ENCODE measurements around the gene CYP4F2.
"Not testable (repeated sequence)": the region's sequence is repeated elsewhere in the genome, so short reads cannot be mapped to it uniquely, and the experiment has no call there.

CYP4F2 gene

DNA sequence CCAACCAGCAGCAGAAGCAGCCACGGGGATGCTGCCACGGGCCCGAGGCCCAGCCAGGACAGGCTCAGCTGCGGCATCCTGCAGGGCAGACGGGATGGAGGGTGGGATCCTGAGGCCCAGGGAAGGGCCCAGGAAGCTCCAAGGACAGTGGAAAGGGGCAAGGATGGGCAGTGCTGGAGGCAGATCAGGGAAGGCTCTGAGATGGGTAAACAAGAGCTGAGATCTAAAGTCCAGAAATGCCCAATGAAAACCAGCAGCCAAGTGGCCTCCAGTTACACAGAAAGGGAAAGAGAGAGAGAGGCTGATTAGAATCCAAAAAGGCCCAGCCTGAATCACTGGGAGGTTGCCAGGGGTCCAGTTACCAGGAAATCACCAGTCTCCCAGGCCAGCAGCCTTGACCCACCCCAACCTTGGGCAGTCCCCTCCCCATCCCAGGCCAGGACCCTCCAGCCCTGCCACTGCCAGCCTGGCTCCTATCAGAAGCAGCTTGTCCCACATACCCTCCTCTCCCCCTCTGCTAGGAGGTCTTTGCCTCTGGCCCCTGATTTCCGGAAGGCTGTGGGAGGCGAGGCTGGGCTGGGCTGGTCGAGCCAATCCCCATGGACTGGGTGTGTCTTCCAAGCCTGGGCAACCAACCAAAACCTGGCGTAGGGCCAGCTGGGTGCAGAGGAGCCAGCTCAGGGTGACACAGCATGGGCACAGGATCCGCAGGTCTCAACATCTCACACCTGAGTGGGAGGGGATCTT lies 36.6 kb upstream of the CYP4F2 start, which contains the start of gene CYP4F11:
TSS of gene CYP4F11 (minus strand) at position 198 of the 747 bp plus-strand sequence. CDS start at position 77, 121 bp downstream.
- Histone ChIP-seq H3K4me3 (ENCODE audit: low read depth in 1 of 2, low read length in 2 of 2) (no peak within 1 kb of the TSS), H3K27me3 (ENCODE audit: insufficient read depth, low read length, poor library complexity) (no peaks in the 10 kb centered on the region), H3K36me3 (ENCODE audit: insufficient read depth, low read length) (no peaks in the 10 kb centered on the region), H3K79me2 (ENCODE audit: insufficient read depth, low read length) (no peaks in the 10 kb centered on the region), H3K4me2 (ENCODE audit: insufficient read depth, low read length) (no peak within 1 kb of the TSS), H2AFZ (ENCODE audit: low read depth, low read length) (no peak within 1 kb of the TSS), H3K27ac (ENCODE audit: low read length) (no peak within 1 kb of the TSS), H3K4me1 (ENCODE audit: insufficient read depth, low read length) (no peaks in the 10 kb centered on the region), H3K9me3 (ENCODE audit: insufficient read depth, low read length, severe bottlenecking) (no peaks in the 10 kb centered on the region), H3K9ac (ENCODE audit: low read depth, low read length) (no peak within 1 kb of the TSS), H4K20me1 (ENCODE audit: insufficient read depth, low read length) (no peaks in the 10 kb centered on the region)
- peak; percentile 20 for DNase-seq
- peak; percentile 31; the same call in 1 of the 3 replicates for ATAC-seq (ENCODE audit: insufficient read depth, low read depth)
- TF ChIP-seq EZH2 (IDR thresholded peaks at IDR 0.05; ENCODE audit: borderline replicate concordance, low read depth, low read length, severe bottlenecking): no peak
- TF ChIP-seq, protein P1, sequence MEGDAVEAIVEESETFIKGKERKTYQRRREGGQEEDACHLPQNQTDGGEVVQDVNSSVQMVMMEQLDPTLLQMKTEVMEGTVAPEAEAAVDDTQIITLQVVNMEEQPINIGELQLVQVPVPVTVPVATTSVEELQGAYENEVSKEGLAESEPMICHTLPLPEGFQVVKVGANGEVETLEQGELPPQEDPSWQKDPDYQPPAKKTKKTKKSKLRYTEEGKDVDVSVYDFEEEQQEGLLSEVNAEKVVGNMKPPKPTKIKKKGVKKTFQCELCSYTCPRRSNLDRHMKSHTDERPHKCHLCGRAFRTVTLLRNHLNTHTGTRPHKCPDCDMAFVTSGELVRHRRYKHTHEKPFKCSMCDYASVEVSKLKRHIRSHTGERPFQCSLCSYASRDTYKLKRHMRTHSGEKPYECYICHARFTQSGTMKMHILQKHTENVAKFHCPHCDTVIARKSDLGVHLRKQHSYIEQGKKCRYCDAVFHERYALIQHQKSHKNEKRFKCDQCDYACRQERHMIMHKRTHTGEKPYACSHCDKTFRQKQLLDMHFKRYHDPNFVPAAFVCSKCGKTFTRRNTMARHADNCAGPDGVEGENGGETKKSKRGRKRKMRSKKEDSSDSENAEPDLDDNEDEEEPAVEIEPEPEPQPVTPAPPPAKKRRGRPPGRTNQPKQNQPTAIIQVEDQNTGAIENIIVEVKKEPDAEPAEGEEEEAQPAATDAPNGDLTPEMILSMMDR (IDR thresholded peaks at IDR 0.05; ENCODE audit: borderline replicate concordance, extremely low read depth, low read length, poor library complexity, severe bottlenecking): no peak

GRCh38 chr19:15933761-15934331 lies 36.0 kb upstream of the CYP4F2 start:
- H3K4me1 ChIP-seq (ENCODE audit: insufficient read depth, low read length); H4K20me1 ChIP-seq (ENCODE audit: insufficient read depth, low read length); H3K27me3 ChIP-seq (ENCODE audit: insufficient read depth, low read length, poor library complexity); H3K4me3 ChIP-seq (ENCODE audit: low read depth in 1 of 2, low read length in 2 of 2); H2AFZ ChIP-seq (ENCODE audit: low read depth, low read length); H3K36me3 ChIP-seq (ENCODE audit: insufficient read depth, low read length); H3K27ac ChIP-seq (ENCODE audit: low read length); H3K4me2 ChIP-seq (ENCODE audit: insufficient read depth, low read length); ATAC-seq (ENCODE audit: insufficient read depth, low read depth); DNase-seq; H3K79me2 ChIP-seq (ENCODE audit: insufficient read depth, low read length); H3K9ac ChIP-seq (ENCODE audit: low read depth, low read length); H3K9me3 ChIP-seq (ENCODE audit: insufficient read depth, low read length, severe bottlenecking): not testable (repeated sequence)

DNA sequence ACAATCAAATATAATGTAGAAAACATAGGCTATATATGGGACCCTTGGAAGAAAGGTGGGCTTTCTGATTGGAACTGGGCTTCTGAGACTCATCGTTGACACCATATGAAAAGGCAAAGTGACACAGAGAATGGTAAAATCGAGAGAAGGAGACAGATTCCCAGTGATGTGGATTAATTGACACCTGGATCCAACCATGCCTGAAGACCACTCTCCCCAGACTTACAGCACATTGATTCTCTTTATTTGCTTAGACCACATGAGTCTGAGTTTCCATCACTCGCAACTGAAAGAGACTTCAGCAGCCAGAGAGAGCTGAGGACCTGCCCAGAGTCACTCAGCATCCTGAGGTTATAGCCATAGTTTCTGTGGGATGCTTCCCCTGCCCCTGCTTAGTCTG lies 30.4 kb upstream of the CYP4F2 start:
- Histone ChIP-seq H3K9me3 (ENCODE audit: insufficient read depth, low read length, severe bottlenecking) (no peaks in the 10 kb centered on the region), H3K27me3 (ENCODE audit: insufficient read depth, low read length, poor library complexity) (no peaks in the 10 kb centered on the region), H3K36me3 (ENCODE audit: insufficient read depth, low read length) (no peaks in the 10 kb centered on the region), H2AFZ (ENCODE audit: low read depth, low read length) (no peak overlapping the region), H4K20me1 (ENCODE audit: insufficient read depth, low read length) (no peaks in the 10 kb centered on the region), H3K4me3 (ENCODE audit: low read depth in 1 of 2, low read length in 2 of 2) (no peak overlapping the region), H3K4me2 (ENCODE audit: insufficient read depth, low read length) (no peak overlapping the region), H3K79me2 (ENCODE audit: insufficient read depth, low read length) (no peaks in the 10 kb centered on the region), H3K27ac (ENCODE audit: low read length) (no peak overlapping the region), H3K9ac (ENCODE audit: low read depth, low read length) (no peak overlapping the region), H3K4me1 (ENCODE audit: insufficient read depth, low read length) (no peaks in the 10 kb centered on the region)
- ATAC-seq (ENCODE audit: insufficient read depth, low read depth): no peak
- no peak for TF ChIP-seq EZH2 (IDR thresholded peaks at IDR 0.05; ENCODE audit: borderline replicate concordance, low read depth, low read length, severe bottlenecking)
- TF ChIP-seq, protein P1 (IDR thresholded peaks at IDR 0.05; ENCODE audit: borderline replicate concordance, extremely low read depth, low read length, poor library complexity, severe bottlenecking): no peak
- DNase-seq: no peak

- no peak for DNase-seq
- Histone ChIP-seq H4K20me1 (ENCODE audit: insufficient read depth, low read length) (no peaks in the 10 kb centered on the region), H3K79me2 (ENCODE audit: insufficient read depth, low read length) (no peaks in the 10 kb centered on the region), H3K36me3 (ENCODE audit: insufficient read depth, low read length) (no peaks in the 10 kb centered on the region), H3K4me1 (ENCODE audit: insufficient read depth, low read length) (no peaks in the 10 kb centered on the region), H3K4me3 (ENCODE audit: low read depth in 1 of 2, low read length in 2 of 2) (no peak overlapping the region), H2AFZ (ENCODE audit: low read depth, low read length) (no peak overlapping the region), H3K4me2 (ENCODE audit: insufficient read depth, low read length) (no peak overlapping the region), H3K27ac (ENCODE audit: low read length) (no peak overlapping the region), H3K9me3 (ENCODE audit: insufficient read depth, low read length, severe bottlenecking) (no peaks in the 10 kb centered on the region), H3K9ac (ENCODE audit: low read depth, low read length) (no peak overlapping the region), H3K27me3 (ENCODE audit: insufficient read depth, low read length, poor library complexity) (no peaks in the 10 kb centered on the region)
- ATAC-seq (ENCODE audit: insufficient read depth, low read depth): no peak
- TF ChIP-seq EZH2 (IDR thresholded peaks at IDR 0.05; ENCODE audit: borderline replicate concordance, low read depth, low read length, severe bottlenecking): no peak
- TF ChIP-seq, protein P1 (IDR thresholded peaks at IDR 0.05; ENCODE audit: borderline replicate concordance, extremely low read depth, low read length, poor library complexity, severe bottlenecking): no peak
These were observed 28.6 kb upstream of the CYP4F2 start for GRCh38 chr19:15926484-15926883.

Measured in DND-41 (cell line).